HG02981 (cell line): Measurements from ENCODE around the gene SP7.
"Not testable (repeated sequence)": the region's sequence is repeated elsewhere in the genome, so short reads cannot be mapped to it uniquely, and the experiment has no call there.

ENCODE experiments used
- ATAC-seq: cut with Tn5 transposase; IDR thresholded peaks from one replicate; pipeline ENCODE4 v1.9.1; 2021; ENCODE audit warnings: mild to moderate bottlenecking, moderate library complexity; ENCODE audit not compliant: unreplicated experiment

SP7 gene

DNA sequence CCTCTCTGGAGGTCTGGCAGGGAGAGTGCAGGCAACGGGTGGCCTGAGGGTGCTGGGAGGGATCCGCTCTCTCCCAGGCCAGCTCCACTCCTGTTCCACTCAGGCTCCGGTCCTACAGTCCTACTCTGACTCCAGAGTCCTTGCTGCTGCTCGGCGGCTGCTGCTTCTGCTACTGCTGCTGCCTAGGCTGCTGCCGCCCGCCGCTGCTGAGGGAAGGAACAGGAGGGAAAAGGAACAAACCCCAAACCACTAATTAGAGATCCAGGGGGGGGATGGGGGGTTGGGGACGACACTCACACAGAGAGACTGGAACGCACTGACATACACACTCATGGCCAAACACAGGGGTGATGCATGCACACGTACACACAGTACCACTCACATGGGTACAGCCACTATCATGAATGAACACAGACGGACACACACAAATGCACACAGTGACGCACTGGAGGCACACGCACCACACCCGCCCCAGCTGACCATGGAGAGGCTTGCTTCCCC, at the start of gene SP7:
Gene SP7, minus strand, starts transcription at position 174 of the 501 bp plus-strand sequence. CDS start 708 bp downstream, outside the sequence.
- no peak for ATAC-seq

GRCh38 chr12:53383258-53383657, 47.1 kb upstream of the SP7 start:
- ATAC-seq: no peak

- no peak for ATAC-seq
These were observed 45.8 kb upstream of the SP7 start for GRCh38 chr12:53381731-53382630.

DNA sequence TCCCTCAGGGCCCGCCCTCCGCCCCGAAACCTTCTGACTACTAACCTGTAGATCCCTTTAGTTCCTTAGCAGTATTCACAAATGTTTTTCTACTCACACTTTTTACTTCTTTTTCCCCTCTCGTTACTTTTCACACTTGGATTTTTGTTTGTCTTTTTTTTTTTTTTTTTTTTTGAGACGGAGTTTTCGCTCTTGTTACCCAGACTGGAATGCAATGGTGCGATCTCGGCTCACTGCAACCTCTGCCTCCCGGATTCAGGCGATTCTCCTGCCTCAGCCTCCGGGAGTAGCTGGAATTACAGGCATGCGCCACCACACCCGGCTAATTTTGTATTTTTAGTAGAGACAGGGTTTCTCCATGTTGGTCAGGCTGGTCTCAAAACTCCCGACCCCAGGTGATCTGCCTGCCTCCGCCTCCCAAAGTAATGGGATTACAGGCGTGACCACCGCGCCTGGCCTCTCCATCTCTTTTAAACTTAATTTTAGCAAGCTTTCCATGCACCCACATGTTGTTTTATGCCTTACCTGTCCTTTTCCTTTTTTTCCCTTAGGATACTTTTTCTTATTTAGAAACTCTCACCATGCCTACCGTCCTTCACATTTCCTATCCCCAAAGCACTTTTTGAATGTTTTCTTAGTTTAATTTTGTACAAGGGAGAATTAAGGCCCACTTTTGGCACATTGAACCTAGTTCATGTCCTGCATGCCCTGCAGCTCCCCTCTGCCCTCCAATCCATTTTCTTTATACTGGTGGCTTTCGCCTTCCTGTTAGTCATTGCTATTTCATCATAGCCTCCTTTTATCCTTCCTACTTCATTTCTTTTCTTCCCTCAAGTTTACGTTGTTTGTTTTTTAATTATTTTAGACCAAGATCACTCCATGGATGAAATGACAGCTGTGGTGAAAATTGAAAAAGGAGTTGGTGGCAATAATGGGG, 44.9 kb upstream of the SP7 start:
- no peak for ATAC-seq

- peak; percentile 37 for ATAC-seq
These were observed 44.1 kb upstream of the SP7 start, which contains the start of gene SP1 for GRCh38 chr12:53380104-53380793. TSS of gene SP1 (plus strand) at chr12:53380176. CDS start at chr12:53380292, 116 bp downstream.

DNA sequence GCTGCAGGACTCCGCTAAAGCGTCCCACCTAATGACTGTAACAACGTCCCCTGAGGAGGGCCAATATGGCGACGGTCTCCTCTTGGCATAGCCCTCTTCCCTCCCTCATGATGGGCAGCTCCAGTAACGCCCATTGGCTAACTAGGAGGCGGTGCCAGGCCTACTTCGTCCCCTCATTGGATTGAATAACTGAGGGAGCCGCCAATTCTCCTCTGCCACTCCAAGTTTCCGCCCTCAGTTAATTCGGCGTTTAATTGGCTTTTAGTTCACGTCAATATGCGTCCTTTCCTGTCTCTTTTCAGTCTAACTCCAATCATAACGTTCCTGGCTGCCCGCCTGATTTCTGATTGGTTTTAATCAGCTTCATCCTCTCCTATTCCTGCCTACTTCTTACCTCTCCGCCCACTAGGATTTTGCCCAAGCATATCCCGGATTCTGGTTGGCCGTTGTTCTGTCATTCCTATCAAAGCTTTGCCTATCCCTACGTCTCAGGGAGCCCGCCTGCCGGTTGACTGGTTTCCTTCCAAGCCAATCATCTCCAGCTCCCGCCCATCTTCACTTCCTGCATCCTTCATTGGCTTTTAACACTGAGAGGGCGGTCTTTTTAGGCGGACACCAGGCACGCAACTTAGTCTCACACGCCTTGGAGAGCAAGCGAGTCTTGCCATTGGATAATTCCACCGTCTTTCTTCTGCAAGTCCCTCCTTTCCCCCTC, 43.4 kb upstream of the SP7 start:
- peak; percentile 66 for ATAC-seq

GRCh38 chr12:53378724-53379388, 42.7 kb upstream of the SP7 start:
- no peak for ATAC-seq

DNA sequence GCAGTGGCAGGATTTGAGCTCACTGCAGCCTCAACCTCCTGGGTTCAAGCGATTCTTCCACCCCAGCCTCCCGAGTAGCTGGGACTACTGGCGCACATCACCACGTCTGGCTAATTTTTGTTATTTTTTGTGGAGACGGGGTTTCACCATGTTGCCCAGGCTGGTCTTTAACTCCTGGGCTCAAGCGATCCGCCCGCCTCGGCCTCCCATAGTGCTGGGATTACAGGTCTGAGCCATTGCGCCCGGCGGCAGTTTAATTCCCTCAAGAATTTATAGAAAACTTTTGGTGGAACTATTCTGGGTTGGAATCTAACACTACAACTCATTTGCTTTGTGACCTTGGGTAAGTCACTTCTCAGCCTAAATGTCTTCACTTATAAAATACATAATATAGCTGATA, 42.1 kb upstream of the SP7 start:
- ATAC-seq: no peak

GRCh38 chr12:53376747-53377146, 40.6 kb upstream of the SP7 start:
- ATAC-seq: no peak

DNA sequence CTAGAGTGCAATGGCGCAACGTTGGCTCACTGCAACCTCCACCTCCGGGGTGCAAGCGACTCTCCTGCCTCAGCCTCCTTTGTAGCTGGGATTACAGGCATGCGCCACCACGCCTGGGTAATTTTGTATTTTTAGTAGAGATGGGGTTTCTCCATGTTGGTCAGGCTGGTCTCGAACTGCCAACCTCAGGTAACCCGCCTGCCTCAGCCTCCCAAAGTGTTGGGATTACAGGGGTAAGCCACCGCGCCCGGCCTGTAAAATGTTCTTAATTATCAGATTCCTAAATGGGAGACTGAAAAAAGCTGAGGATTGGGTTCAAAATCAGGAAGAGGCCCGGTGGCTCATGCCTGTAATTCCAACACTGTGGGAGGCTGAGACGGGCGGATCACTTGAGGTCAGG, 38.1 kb upstream of the SP7 start:
- ATAC-seq: not testable (repeated sequence)

- not testable (repeated sequence) for ATAC-seq
These were observed 37.5 kb upstream of the SP7 start for GRCh38 chr12:53373554-53374133.

- ATAC-seq: no peak
These were observed 29.2 kb upstream of the SP7 start for GRCh38 chr12:53365245-53365904.

- not testable (repeated sequence) for ATAC-seq
These were observed 25.5 kb upstream of the SP7 start for GRCh38 chr12:53361638-53362037.

GRCh38 chr12:53358836-53359419, 22.8 kb upstream of the SP7 start:
- no peak for ATAC-seq

GRCh38 chr12:53355121-53355520, 19.0 kb upstream of the SP7 start:
- no peak for ATAC-seq

DNA sequence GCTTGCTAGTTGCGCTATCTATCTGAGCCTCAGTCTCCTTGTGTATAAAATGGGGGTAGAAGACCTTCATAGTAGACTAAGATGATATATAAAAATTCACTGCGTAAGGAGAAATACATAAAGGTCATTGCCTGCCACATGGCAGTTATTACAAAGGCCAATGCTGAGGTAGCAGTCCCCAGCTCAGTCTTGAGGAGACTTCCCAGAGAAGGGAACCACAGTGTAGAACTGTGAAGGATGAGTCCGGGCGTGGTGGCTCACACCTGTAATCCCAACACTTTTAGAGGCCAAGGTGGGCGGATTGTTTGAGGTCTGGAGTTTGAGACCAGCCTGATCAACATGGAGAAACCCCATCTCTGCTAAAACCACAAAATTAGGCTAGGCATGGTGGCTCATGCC, 17.1 kb upstream of the SP7 start:
- ATAC-seq: no peak

DNA sequence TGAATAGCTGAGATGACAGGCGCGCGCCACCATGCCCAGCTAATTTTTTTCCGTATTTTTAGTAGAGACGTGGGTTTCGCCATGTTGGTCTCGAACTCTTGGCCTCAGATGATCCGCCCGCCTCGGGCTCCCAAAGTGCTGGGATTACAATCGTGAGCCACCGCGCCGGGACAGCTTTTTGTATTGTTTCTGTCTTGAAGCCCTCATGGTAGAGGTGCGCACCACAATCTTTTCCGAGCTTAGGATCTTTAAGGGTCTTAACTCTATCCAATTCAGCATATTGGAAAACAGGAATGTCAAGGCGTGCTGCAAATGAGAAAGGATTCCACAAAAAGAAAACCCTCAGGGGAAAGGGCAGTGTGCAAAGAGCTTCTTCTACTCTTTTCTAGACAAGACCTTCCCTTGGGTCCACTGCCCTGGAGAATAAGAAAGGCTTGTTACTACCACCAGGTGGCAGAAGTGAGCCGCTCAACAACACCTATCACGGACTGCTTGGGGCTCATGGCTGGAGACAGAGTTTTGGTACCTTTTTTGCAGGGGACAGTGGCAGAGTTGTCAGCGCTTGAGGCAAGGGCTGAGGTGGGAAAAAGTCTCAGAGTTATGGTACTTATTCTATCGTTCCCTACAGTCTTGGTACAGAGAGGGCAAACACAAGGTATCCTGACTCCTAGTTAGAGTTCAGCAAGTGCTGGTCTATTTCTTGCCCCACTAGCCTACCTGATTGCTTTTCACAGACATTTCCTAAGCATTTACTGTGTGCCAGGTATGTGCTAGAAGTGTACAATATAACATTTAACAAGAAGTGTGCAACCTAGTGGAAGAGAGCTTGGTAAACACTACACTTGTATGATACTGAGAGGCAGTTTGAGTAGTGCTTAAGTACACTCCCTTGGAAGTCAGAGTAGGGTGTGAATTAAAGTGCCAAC, 16.4 kb upstream of the SP7 start:
- ATAC-seq: no peak
